ENCODE measurements around the gene ROR2.
"Not testable (repeated sequence)": the region's sequence is repeated elsewhere in the genome, so short reads cannot be mapped to it uniquely, and the experiment has no call there.

The ROR2 gene

GRCh38 chr9:91655215-91655614 lies 294.8 kb downstream of the ROR2 start:
- H3K27me3 Mint-ChIP-seq = peaks cover 18% of the 10 kb centered on the region
- H3K4me1 Mint-ChIP-seq (ENCODE audit: low read depth) = no peaks in the 10 kb centered on the region
- no peaks in the 10 kb centered on the region for H3K9me3 Mint-ChIP-seq
- H3K27ac Mint-ChIP-seq = no peak overlapping the region
- no peaks in the 10 kb centered on the region for H3K36me3 Mint-ChIP-seq (ENCODE audit: low read depth)
- intact Hi-C loops (cut with micrococcal nuclease) = no loop called here
- no peak overlapping the region for H3K4me3 Mint-ChIP-seq

- intact Hi-C loops (cut with micrococcal nuclease) = no loop called here
- Mint-ChIP-seq H3K36me3 (ENCODE audit: low read depth) (no peaks in the 10 kb centered on the region), H3K27ac (no peak overlapping the region), H3K4me3 (no peak overlapping the region), H3K4me1 (ENCODE audit: low read depth) (no peaks in the 10 kb centered on the region), H3K9me3 (no peaks in the 10 kb centered on the region), H3K27me3 (peaks cover 24% of the 10 kb centered on the region)
Measured at GRCh38 chr9:91654527-91654926, 295.5 kb downstream of the ROR2 start.

- H3K4me1 Mint-ChIP-seq (ENCODE audit: low read depth) = no peaks in the 10 kb centered on the region
- no peak overlapping the region for H3K27ac Mint-ChIP-seq
- intact Hi-C loops (cut with micrococcal nuclease) = no loop called here
- H3K4me3 Mint-ChIP-seq = no peak overlapping the region
- H3K27me3 Mint-ChIP-seq = peaks cover 21% of the 10 kb centered on the region
- H3K36me3 Mint-ChIP-seq (ENCODE audit: low read depth) = no peaks in the 10 kb centered on the region
- no peaks in the 10 kb centered on the region for H3K9me3 Mint-ChIP-seq
Measured at GRCh38 chr9:91647371-91647770, 302.7 kb downstream of the ROR2 start.

- H3K4me1 Mint-ChIP-seq (ENCODE audit: low read depth) = no peaks in the 10 kb centered on the region
- H3K36me3 Mint-ChIP-seq (ENCODE audit: low read depth) = no peaks in the 10 kb centered on the region
- H3K4me3 Mint-ChIP-seq = no peak overlapping the region
- no peak overlapping the region for H3K27ac Mint-ChIP-seq
- intact Hi-C loops (cut with micrococcal nuclease) = no loop called here
- H3K9me3 Mint-ChIP-seq = peaks cover under 1% of the 10 kb centered on the region
- peaks cover 21% of the 10 kb centered on the region for H3K27me3 Mint-ChIP-seq
Measured at GRCh38 chr9:91646702-91647101, 303.3 kb downstream of the ROR2 start.

GRCh38 chr9:91644433-91644832 lies 305.6 kb downstream of the ROR2 start:
- Mint-ChIP-seq H3K4me3 (no peak overlapping the region), H3K27me3 (peaks cover 12% of the 10 kb centered on the region), H3K9me3 (peaks cover 9% of the 10 kb centered on the region), H3K36me3 (ENCODE audit: low read depth) (no peaks in the 10 kb centered on the region), H3K4me1 (ENCODE audit: low read depth) (no peaks in the 10 kb centered on the region), H3K27ac (no peak overlapping the region)
- intact Hi-C loops (cut with micrococcal nuclease) = no loop called here

DNA sequence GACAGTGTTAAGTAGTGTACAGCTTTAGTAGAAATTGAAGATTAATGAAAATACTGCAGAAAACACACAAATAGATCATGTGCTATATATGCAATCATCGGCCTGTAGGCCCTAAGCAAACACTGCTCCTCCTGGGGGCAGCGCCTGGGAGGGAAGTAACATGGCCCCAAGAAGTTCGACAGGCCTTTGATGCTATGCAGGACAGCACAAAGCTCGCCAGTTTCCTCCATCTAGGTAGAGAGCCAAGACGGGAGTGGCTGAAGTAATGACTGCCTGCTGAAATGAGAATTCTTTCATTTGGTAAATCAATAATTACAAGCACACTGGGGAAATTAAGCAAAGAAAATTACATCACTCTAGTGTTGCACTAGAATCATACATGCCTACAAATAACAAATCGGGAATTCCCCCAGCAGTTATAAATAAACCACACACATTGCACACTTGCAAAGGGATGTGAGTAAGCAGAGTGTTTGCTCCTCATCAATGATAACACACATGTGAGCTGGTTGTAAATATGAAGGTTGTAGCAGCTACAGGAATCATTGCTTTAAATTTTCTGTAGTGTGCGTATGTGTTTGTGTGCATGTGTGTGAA lies 306.4 kb downstream of the ROR2 start:
- intact Hi-C loops (cut with micrococcal nuclease) = no loop called here
- no peak overlapping the region for H3K4me3 Mint-ChIP-seq
- H3K27ac Mint-ChIP-seq = no peak overlapping the region
- H3K4me1 Mint-ChIP-seq (ENCODE audit: low read depth) = no peaks in the 10 kb centered on the region
- peaks cover 9% of the 10 kb centered on the region for H3K9me3 Mint-ChIP-seq
- no peaks in the 10 kb centered on the region for H3K36me3 Mint-ChIP-seq (ENCODE audit: low read depth)
- peaks cover 8% of the 10 kb centered on the region for H3K27me3 Mint-ChIP-seq

DNA sequence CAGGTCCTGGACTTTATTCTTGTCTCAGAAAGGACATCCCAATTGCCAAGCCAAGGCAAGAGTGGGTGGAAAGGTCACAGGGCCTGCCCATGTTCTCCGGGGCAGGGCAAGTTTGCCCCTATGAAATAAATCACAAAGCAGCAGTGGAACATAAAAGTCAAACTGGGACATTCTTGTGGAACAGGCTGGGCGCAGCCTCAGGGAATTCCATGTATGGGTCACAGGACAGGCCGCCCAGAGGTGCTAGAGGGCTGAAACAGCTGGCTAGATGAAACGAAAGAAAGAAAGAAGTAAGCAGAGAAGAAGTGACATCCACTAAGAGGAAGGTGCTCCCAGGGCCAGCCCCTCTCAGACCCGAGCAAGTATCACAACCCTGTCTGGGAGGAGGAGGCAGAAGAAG lies 307.3 kb downstream of the ROR2 start:
- H3K9me3 Mint-ChIP-seq = peaks cover 9% of the 10 kb centered on the region
- intact Hi-C loops (cut with micrococcal nuclease) = no loop called here
- H3K27me3 Mint-ChIP-seq = peaks cover 8% of the 10 kb centered on the region
- H3K4me3 Mint-ChIP-seq = no peak overlapping the region
- H3K36me3 Mint-ChIP-seq (ENCODE audit: low read depth) = no peaks in the 10 kb centered on the region
- no peaks in the 10 kb centered on the region for H3K4me1 Mint-ChIP-seq (ENCODE audit: low read depth)
- H3K27ac Mint-ChIP-seq = no peak overlapping the region

GRCh38 chr9:91640428-91640827 lies 309.6 kb downstream of the ROR2 start:
- no peak overlapping the region for H3K4me3 Mint-ChIP-seq
- H3K4me1 Mint-ChIP-seq (ENCODE audit: low read depth) = no peaks in the 10 kb centered on the region
- intact Hi-C loops (cut with micrococcal nuclease) = no loop called here
- H3K9me3 Mint-ChIP-seq = peaks cover 9% of the 10 kb centered on the region
- H3K27ac Mint-ChIP-seq = no peak overlapping the region
- H3K36me3 Mint-ChIP-seq (ENCODE audit: low read depth) = no peaks in the 10 kb centered on the region
- H3K27me3 Mint-ChIP-seq = peaks cover 2% of the 10 kb centered on the region

DNA sequence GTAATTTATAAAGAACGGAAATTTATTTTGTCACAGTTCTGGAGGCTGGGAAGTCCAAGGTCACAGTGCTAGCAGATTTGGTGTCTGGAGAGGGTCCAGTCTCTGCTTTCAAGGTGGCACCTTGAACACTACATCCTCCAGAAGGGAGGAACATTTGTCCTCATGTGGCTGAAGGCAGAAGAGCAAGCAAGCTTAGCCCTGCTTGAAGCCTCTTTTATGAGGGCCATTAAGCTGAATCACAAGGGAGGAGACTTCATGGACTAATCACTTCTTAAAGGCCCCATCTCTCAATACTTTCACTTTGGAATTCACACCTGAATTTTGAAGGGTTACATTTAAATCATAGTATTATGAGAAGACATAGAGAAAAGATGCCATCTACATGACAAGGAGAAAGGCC lies 311.0 kb downstream of the ROR2 start:
- peaks cover 2% of the 10 kb centered on the region for H3K27me3 Mint-ChIP-seq
- H3K4me1 Mint-ChIP-seq (ENCODE audit: low read depth) = peaks cover 6% of the 10 kb centered on the region
- no peak overlapping the region for H3K4me3 Mint-ChIP-seq
- H3K36me3 Mint-ChIP-seq (ENCODE audit: low read depth) = no peaks in the 10 kb centered on the region
- no peak overlapping the region for H3K27ac Mint-ChIP-seq
- H3K9me3 Mint-ChIP-seq = peaks cover 19% of the 10 kb centered on the region
- intact Hi-C loops (cut with micrococcal nuclease) = no loop called here

- intact Hi-C loops (cut with micrococcal nuclease); H3K9me3 Mint-ChIP-seq; H3K27ac Mint-ChIP-seq; H3K4me3 Mint-ChIP-seq; H3K27me3 Mint-ChIP-seq; H3K36me3 Mint-ChIP-seq (ENCODE audit: low read depth); H3K4me1 Mint-ChIP-seq (ENCODE audit: low read depth): not testable (repeated sequence)
Measured at GRCh38 chr9:91634832-91635231, 315.2 kb downstream of the ROR2 start.

DNA sequence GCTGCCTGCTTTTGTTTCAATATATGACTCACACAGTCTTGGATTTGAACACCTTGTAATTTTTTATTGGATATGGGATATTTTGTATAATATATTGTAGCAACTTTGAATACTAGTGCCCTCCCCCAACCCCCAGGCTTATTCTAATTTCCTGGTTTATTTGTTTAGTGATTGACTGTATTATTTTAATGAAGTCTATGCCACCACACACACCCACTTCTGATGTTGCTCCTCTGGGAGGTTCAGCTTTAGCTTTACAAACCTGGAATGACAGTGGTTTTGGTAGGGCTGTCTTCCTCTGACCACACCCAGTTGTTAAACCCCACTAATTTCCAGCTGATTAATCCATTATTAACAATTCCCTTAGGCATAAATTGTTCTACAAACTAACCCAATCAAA lies 320.3 kb downstream of the ROR2 start:
- no peak overlapping the region for H3K27ac Mint-ChIP-seq
- H3K36me3 Mint-ChIP-seq (ENCODE audit: low read depth) = no peaks in the 10 kb centered on the region
- H3K4me1 Mint-ChIP-seq (ENCODE audit: low read depth) = peaks cover 4% of the 10 kb centered on the region
- H3K4me3 Mint-ChIP-seq = no peak overlapping the region
- intact Hi-C loops (cut with micrococcal nuclease) = no loop called here
- peaks cover 13% of the 10 kb centered on the region for H3K27me3 Mint-ChIP-seq
- peaks cover 25% of the 10 kb centered on the region for H3K9me3 Mint-ChIP-seq

GRCh38 chr9:91628892-91629291 lies 321.1 kb downstream of the ROR2 start:
- Mint-ChIP-seq H3K4me3 (no peak overlapping the region), H3K9me3 (peaks cover 20% of the 10 kb centered on the region), H3K4me1 (ENCODE audit: low read depth) (no peaks in the 10 kb centered on the region), H3K36me3 (ENCODE audit: low read depth) (no peaks in the 10 kb centered on the region), H3K27me3 (peaks cover 14% of the 10 kb centered on the region), H3K27ac (no peak overlapping the region)
- intact Hi-C loops (cut with micrococcal nuclease) = no loop called here

GRCh38 chr9:91625331-91625730 lies 324.7 kb downstream of the ROR2 start:
- H3K4me3 Mint-ChIP-seq = no peak overlapping the region
- H3K4me1 Mint-ChIP-seq (ENCODE audit: low read depth) = no peaks in the 10 kb centered on the region
- no peak overlapping the region for H3K27ac Mint-ChIP-seq
- no peaks in the 10 kb centered on the region for H3K36me3 Mint-ChIP-seq (ENCODE audit: low read depth)
- intact Hi-C loops (cut with micrococcal nuclease) = no loop called here
- peaks cover 17% of the 10 kb centered on the region for H3K27me3 Mint-ChIP-seq
- H3K9me3 Mint-ChIP-seq = peaks cover 20% of the 10 kb centered on the region

DNA sequence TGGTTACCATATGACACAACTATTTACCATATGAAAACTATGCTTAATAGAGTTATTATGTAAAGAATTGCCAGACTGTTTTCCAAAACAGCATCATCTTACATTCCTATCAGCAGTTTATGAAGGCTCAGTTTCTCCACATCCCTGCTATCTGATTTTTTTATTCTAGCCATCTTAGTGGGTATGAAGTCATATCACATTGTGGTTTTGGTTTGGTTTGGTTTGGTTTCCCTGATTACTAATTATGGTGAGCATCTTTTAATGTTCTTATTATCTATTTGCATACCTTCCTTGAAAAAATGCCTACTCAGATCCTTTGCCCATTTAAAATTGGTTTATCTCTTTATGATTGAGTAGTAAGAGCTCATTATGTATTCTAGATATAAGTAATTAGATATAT lies 327.0 kb downstream of the ROR2 start:
- no peak overlapping the region for H3K4me3 Mint-ChIP-seq
- intact Hi-C loops (cut with micrococcal nuclease) = no loop called here

DNA sequence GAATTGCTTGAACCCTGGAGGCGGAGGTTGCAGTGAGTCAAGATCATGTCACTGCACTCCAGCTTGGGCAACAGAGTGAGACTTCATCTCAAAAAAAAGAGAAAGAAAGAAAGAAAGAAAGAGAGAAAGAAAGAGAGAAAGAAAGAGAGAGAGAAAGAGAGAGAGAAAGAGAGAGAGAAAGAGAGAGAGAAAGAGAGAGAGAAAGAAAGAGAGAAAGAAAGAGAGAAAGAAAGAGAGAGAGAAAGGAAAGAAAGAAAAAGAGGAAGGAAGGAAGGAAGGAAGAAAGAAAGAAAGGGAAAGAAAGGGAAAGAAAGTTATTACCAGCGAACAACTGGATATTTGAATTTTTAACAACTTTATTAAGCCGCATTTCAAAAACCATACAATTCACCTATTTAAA lies 327.9 kb downstream of the ROR2 start:
- H3K4me3 Mint-ChIP-seq; H3K27ac Mint-ChIP-seq; H3K4me1 Mint-ChIP-seq (ENCODE audit: low read depth); H3K36me3 Mint-ChIP-seq (ENCODE audit: low read depth); intact Hi-C loops (cut with micrococcal nuclease); H3K9me3 Mint-ChIP-seq: not testable (repeated sequence)
- H3K27me3 Mint-ChIP-seq = peaks cover 27% of the 10 kb centered on the region

More for the DNA sequence above, 327.0 kb downstream of the ROR2 start:
- H3K9me3 Mint-ChIP-seq = peaks cover 4% of the 10 kb centered on the region
- H3K27ac Mint-ChIP-seq = no peak overlapping the region
- H3K27me3 Mint-ChIP-seq = peaks cover 27% of the 10 kb centered on the region
- no peaks in the 10 kb centered on the region for H3K36me3 Mint-ChIP-seq (ENCODE audit: low read depth)
- H3K4me1 Mint-ChIP-seq (ENCODE audit: low read depth) = no peaks in the 10 kb centered on the region

All from dendritic cell treated with granulocyte-macrophage colony-stimulating factor and Interleukin-4, amounts not matched to agents 40 ng/mL and 50 ng/mL, for 4 days (primary cell).